HG03571 (cell line): ENCODE results near the gene PCK1.

Source experiments
- ATAC-seq: cut with Tn5 transposase; IDR thresholded peaks from one replicate; pipeline ENCODE4 v1.9.1; 2021; ENCODE audit not compliant: unreplicated experiment

PCK1 gene

GRCh38 chr20:57576002-57576401 is 15.1 kb downstream of the PCK1 start:
- no peak for ATAC-seq

GRCh38 chr20:57576617-57577550 is 16.0 kb downstream of the PCK1 start:
- ATAC-seq = no peak

- ATAC-seq = no peak
Measured at GRCh38 chr20:57577679-57578475, 17.0 kb downstream of the PCK1 start.

- ATAC-seq = no peak
Measured at GRCh38 chr20:57578476-57579165, 17.7 kb downstream of the PCK1 start.

- ATAC-seq = no peak
Measured at GRCh38 chr20:57579331-57579897, 18.5 kb downstream of the PCK1 start.

- no peak for ATAC-seq
Measured at GRCh38 chr20:57579898-57580447, 19.1 kb downstream of the PCK1 start.

- ATAC-seq = no peak
Measured at GRCh38 chr20:57580478-57581201, 19.7 kb downstream of the PCK1 start.

- ATAC-seq = no peak
Measured at GRCh38 chr20:57581202-57582028, 20.5 kb downstream of the PCK1 start.

GRCh38 chr20:57582029-57582378 is 21.1 kb downstream of the PCK1 start:
- no peak for ATAC-seq

GRCh38 chr20:57582432-57583288 is 21.8 kb downstream of the PCK1 start:
- no peak for ATAC-seq

GRCh38 chr20:57583289-57584257 is 22.7 kb downstream of the PCK1 start:
- no peak for ATAC-seq

- ATAC-seq = no peak
Measured at GRCh38 chr20:57584768-57585461, 24.0 kb downstream of the PCK1 start.

GRCh38 chr20:57585466-57586213 is 24.7 kb downstream of the PCK1 start:
- no peak for ATAC-seq

- ATAC-seq = no peak
Measured at GRCh38 chr20:57586370-57586793, 25.5 kb downstream of the PCK1 start.

GRCh38 chr20:57586943-57587277 is 26.0 kb downstream of the PCK1 start:
- no peak for ATAC-seq
